Cardiac muscle cell (in vitro differentiated cells and primary cell): ENCODE data around the gene RUNX2. TPM values are rescaled to one million over a fixed set of nuclear protein-coding genes. Genes with fewer than 3 reads are reported as not detected.

Experiments
- DNase-seq, 2 donors: peaks; one replicate each; pipeline versions ENCODE4 v3.0.0 to v3.0.0-alpha.2; 2010 to 2017; ENCODE audit warnings: low read depth in 1 of 2, low spot score in 1 of 2
- H3K27ac ChIP-seq: fragments of 200-600 bp; sonication (generic); 2 replicates; pipeline ENCODE4 v1.5.1; 2016
- H3K27me3 ChIP-seq: fragments of 200-600 bp; sonication (generic); 2 replicates; pipeline ENCODE4 v1.6.0; 2016; ENCODE audit warnings: control low read depth
- H3K36me3 ChIP-seq: fragments of 200-600 bp; sonication (generic); 2 replicates; pipeline ENCODE4 v1.5.1; 2016; ENCODE audit warnings: control low read depth
- H3K4me1 ChIP-seq: fragments of 200-600 bp; sonication (generic); 2 replicates; pipeline ENCODE4 v1.8.1; 2017; ENCODE audit warnings: low read depth, mild to moderate bottlenecking, mixed run types
- H3K4me3 ChIP-seq: fragments of 200-600 bp; sonication (generic); 2 replicates; pipeline ENCODE4 v1.5.1; 2016; ENCODE audit warnings: mild to moderate bottlenecking
- H3K9me3 ChIP-seq: fragments of 200-600 bp; sonication (generic); 2 replicates; pipeline ENCODE4 v1.5.1; 2017; ENCODE audit warnings: low read depth, mild to moderate bottlenecking, control low read depth
- CTCF ChIP-seq: IDR thresholded peaks from 2 replicates; pipeline ENCODE4 v1.5.1; 2012; ENCODE audit warnings: low read depth, mild to moderate bottlenecking, low read length
- polyA plus RNA-seq: library from polyadenylated mRNA; unstranded; fragments of >200 nt; fragmentation: Nextera tagmentation; extraction: Ambion mirVana; gene quantifications from 2 replicates; pipeline ENCODE4 v1.2.1, GENCODE V29; 2016
- total RNA-seq: library from RNA; depleted of rRNA; stranded (reverse); fragments of >200 nt; gene quantifications from 2 replicates; pipeline ENCODE4 v1.2.3, GENCODE V29; 2016

RUNX2 gene
- total and polyA plus RNA-seq, 2 experiments from 2014 or later = 1.6 to 1.9 TPM

- Histone ChIP-seq H3K4me1 (peaks cover 9% of the 10 kb centered on the region), H3K36me3 (no peaks in the 10 kb centered on the region), H3K27ac (no peak overlapping the region), H3K27me3 (no peaks in the 10 kb centered on the region), H3K4me3 (no peak overlapping the region), H3K9me3 (no peaks in the 10 kb centered on the region)
- TF ChIP-seq CTCF = no peak
- no peak for DNase-seq
These were observed 165.6 kb downstream of the RUNX2 start for GRCh38 chr6:45493761-45494160.

DNA sequence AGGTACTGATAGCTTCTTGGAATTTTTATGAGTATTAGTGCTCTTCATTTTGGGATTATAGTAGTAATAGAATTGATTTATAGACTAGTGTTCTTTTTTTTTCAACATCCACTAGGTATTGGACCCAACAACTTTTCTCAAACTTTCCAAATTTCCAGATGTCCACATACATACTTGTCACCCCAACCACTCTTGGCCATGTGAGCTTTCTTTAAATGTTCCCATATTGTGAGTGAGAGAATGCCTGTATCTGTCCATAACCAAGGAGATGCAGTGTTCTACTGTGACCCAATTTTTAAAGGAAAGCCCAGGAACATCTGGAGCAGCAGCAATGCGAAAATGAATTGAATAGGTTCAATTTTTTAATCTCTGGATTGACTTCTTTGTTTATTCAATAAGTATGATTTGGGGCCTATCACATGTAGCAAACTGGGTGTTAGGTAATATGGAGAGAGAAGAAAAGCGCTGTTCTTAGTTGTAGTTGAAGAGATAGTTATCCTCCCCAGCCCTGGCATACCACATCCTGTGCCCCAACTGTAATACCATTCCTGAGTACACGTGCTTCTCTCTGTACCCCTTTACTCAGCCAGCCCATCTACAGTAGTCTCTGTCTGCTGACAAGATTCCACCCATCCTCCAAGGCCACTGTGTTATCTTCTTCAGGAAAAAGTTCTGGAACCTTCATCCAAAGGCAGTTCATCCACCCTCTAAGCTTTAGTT, 166.4 kb downstream of the RUNX2 start:
- no peak for DNase-seq

DNA sequence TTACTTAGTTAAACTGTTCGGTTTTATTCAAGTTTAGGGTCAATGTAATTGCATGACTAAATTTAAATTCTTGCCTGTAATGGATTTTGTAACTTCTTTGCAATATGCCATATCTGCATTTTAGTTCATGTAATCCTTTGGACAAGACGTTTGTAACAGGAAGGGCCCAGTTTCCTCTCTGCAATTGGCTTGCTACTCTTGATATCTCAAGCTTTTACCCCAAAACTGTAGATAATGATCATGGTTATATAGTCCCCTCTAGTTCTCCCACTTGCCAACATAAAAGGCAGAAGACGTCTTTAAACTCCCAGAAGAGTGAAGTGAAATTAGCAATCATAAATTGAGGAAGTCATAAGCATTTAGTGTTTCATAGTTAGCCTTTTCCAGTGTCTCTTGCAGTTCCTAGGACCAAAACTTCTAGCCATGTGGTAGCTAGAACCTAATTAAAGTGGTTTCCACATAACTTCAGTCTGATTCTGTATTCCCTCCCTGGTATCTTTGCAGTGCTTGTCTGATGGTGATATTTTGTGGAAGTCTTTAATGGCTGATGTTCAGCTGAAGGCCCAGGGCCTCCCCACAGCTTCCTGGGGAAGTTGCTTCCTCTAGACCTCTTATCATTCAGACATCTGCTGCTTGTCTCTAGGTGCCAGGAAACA, 167.4 kb downstream of the RUNX2 start:
- H3K9me3 ChIP-seq = no peaks in the 10 kb centered on the region
- H3K4me1 ChIP-seq = peaks cover 13% of the 10 kb centered on the region
- no peak overlapping the region for H3K4me3 ChIP-seq
- no peaks in the 10 kb centered on the region for H3K36me3 ChIP-seq
- no peak overlapping the region for H3K27ac ChIP-seq
- no peak for DNase-seq
- H3K27me3 ChIP-seq = no peaks in the 10 kb centered on the region
- no peak for TF ChIP-seq CTCF

More for the DNA sequence above, 166.4 kb downstream of the RUNX2 start:
- Histone ChIP-seq H3K4me3 (no peak overlapping the region), H3K27ac (no peak overlapping the region), H3K9me3 (no peaks in the 10 kb centered on the region), H3K36me3 (no peaks in the 10 kb centered on the region), H3K27me3 (no peaks in the 10 kb centered on the region), H3K4me1 (peaks cover 13% of the 10 kb centered on the region)
- no peak for TF ChIP-seq CTCF

- H3K4me3 ChIP-seq = no peak overlapping the region
- no peak overlapping the region for H3K27ac ChIP-seq
- no peak for TF ChIP-seq CTCF
- no peaks in the 10 kb centered on the region for H3K27me3 ChIP-seq
- H3K36me3 ChIP-seq = no peaks in the 10 kb centered on the region
- H3K9me3 ChIP-seq = no peaks in the 10 kb centered on the region
- peaks cover 13% of the 10 kb centered on the region for H3K4me1 ChIP-seq
- DNase-seq = no peak
These were observed 167.9 kb downstream of the RUNX2 start for GRCh38 chr6:45496085-45496433.

DNA sequence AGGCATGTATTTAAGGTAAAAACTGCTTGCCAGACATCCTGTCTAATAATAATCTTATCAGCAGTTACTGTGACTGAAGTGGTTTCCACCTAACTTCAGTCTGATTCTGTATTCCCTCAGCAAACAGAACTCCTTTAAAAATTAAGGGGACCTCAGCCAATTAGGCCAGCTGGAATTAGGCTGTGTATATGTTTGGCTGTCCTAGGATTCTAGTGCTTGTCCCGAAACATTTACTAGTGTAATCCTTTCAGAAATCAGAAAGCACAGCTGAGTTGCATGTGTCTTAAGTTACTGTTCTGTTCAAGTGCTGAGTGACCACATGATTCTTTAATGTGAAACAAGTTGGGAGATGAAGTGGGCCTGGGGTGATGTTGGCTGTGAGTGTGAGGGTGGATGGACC, 170.5 kb downstream of the RUNX2 start:
- Histone ChIP-seq H3K27me3 (no peaks in the 10 kb centered on the region), H3K4me1 (peaks cover 13% of the 10 kb centered on the region), H3K36me3 (no peaks in the 10 kb centered on the region), H3K9me3 (no peaks in the 10 kb centered on the region), H3K27ac (no peak overlapping the region), H3K4me3 (no peak overlapping the region)
- TF ChIP-seq CTCF = no peak
- DNase-seq = no peak
